K562 (cell line): ENCODE measurements around the gene ACAT2. TPM values are rescaled to one million over a fixed set of nuclear protein-coding genes. Genes with fewer than 3 reads are reported as not detected.
A peak's percentile ranks its signal among the peaks of the same experiment; 100 is the strongest.

Source experiments
- ARID4B ChIP-seq: sonication (generic); formaldehyde crosslinking; IDR thresholded peaks from 2 replicates; pipeline ENCODE4 v1.8.0; 2022; ENCODE audit warnings: mild to moderate bottlenecking, missing genetic modification reagents
- CHD7 ChIP-seq: fragments of 200-600 bp; sonication (generic); IDR thresholded peaks from one replicate; pipeline ENCODE4 v1.6.1; 2012; ENCODE audit warnings: mild to moderate bottlenecking, low read depth, low read length, inconsistent platforms
- FIP1L1 ChIP-seq: fragments of 200-400 bp; formaldehyde crosslinking; IDR thresholded peaks from 2 replicates; pipeline ENCODE4 v1.6.1; 2018; ENCODE audit warnings: mild to moderate bottlenecking, low read depth, low read length; ENCODE audit not compliant: poor library complexity, severe bottlenecking
- IRF9 ChIP-seq: fragments of 450-650 bp; IDR thresholded peaks from 2 replicates; pipeline ENCODE4 v1.6.1; 2016; ENCODE audit warnings: missing biosample characterization, missing genetic modification characterization
- MTA3 ChIP-seq: fragments of 450-650 bp; formaldehyde crosslinking; IDR thresholded peaks from 2 replicates; pipeline ENCODE4 v1.6.1; 2017; ENCODE audit warnings: mild to moderate bottlenecking, borderline replicate concordance
- NFRKB ChIP-seq: fragments of 450-650 bp; IDR thresholded peaks from 2 replicates; pipeline ENCODE4 v1.6.1; 2016; ENCODE audit warnings: low read depth
- TAF7 ChIP-seq: fragments of 450-650 bp; IDR thresholded peaks from 2 replicates; pipeline ENCODE4 v1.6.1; 2016; ENCODE audit warnings: missing genetic modification characterization, missing compliant biosample characterization
- ZBTB17 ChIP-seq: fragments of 450-650 bp; formaldehyde crosslinking; IDR thresholded peaks from 2 replicates; pipeline ENCODE4 v1.4.0; 2020; ENCODE audit warnings: mild to moderate bottlenecking
- polyA plus RNA-seq, 8 experiments: library from polyadenylated mRNA; depleted of rRNA in 4 of 8; stranded (reverse) in 5 of 8; unstranded in 3 of 8; fragments of >200 nt; fragmentation: Nextera tagmentation in 2 of 8; fragmentation: Illumina TruSeq in 1 of 8; extraction: Ambion mirVana in 2 of 8; extraction: Trizol in 1 of 8; gene quantifications; 2 replicates each; pipeline versions ENCODE4 v1.2.1 to v1.2.3, GENCODE V29; 2011 to 2014; ENCODE audit warnings: inconsistent platforms in 1 of 8, missing spikeins in 1 of 8
- total RNA-seq, 7 experiments: library from RNA; depleted of rRNA in 6 of 7; stranded (reverse); fragments of >200 nt in 6 of 7; fragmentation: Illumina TruSeq in 2 of 7; extraction: Trizol in 2 of 7; gene quantifications; 2 replicates each; pipeline versions ENCODE4 v1.2.1 to v1.2.3, GENCODE V29; 2011 to 2021; ENCODE audit warnings: low replicate concordance in 1 of 7
- TF ChIP-seq, protein P1 (sequence below): fragments of 250-450 bp; sonication (Bioruptor Pico); IDR thresholded peaks from 2 replicates; pipeline ENCODE4 v1.9.0; 2021; ENCODE audit warnings: mild to moderate bottlenecking

ACAT2 gene
- total and polyA plus RNA-seq, 9 of the 15 experiments (the other 6 are each of a cell fraction or from before 2014, with no cell fraction given) = 63.0 to 309 (median 144) TPM

GRCh38 chr6:159790149-159790955, 28.5 kb downstream of the ACAT2 start, which contains the start of gene MRPL18 (continued):
- TF ChIP-seq, protein P1, sequence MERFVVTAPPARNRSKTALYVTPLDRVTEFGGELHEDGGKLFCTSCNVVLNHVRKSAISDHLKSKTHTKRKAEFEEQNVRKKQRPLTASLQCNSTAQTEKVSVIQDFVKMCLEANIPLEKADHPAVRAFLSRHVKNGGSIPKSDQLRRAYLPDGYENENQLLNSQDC = no peak
- TF ChIP-seq CHD7 (no peak), MTA3 (peak; percentile 63), TAF7 (0 out of 2 replicates have a peak, but pooled peaks have one; percentile 24), ARID4B (CRISPR knock-in tag) (peak; percentile 81), ZBTB17 (CRISPR knock-in tag) (0 out of 2 replicates have a peak, but pooled peaks have one; percentile 35), FIP1L1 (no peak), IRF9 (no peak), NFRKB (peak; percentile 74)
